GM23338 (cell line): ENCODE measurements around the gene EXOC6B. TPM values are rescaled to one million over a fixed set of nuclear protein-coding genes. Genes with fewer than 3 reads are reported as not detected.

Experiments
- ATAC-seq: fragments of 200-7000 bp; cut with Tn5 transposase; 3 replicates; pipeline ENCODE4 v1.9.1; 2020
- DNase-seq: peaks from one replicate; pipeline ENCODE4 v3.0.0-alpha.2; 2015; ENCODE audit warnings: low spot score
- H2AFZ ChIP-seq: fragments of 200-600 bp; sonication (generic); 2 replicates; pipeline ENCODE4 v1.8.0; 2016; ENCODE audit warnings: antibody characterized with exemption, mild to moderate bottlenecking, moderate library complexity
- H3F3A ChIP-seq: fragments of 200-600 bp; sonication (generic); replicated peaks from 2 replicates; pipeline ENCODE4 v1.8.0; 2017; ENCODE audit warnings: antibody characterized with exemption, mixed run types, low read depth
- H3K27ac ChIP-seq: fragments of 200-600 bp; sonication (generic); 2 replicates; pipeline ENCODE4 v1.6.1; 2016; ENCODE audit warnings: low read depth
- H3K27me3 ChIP-seq: fragments of 200-600 bp; sonication (generic); 2 replicates; pipeline ENCODE4 v1.8.0; 2016; ENCODE audit warnings: mild to moderate bottlenecking, mixed run types, moderate library complexity; ENCODE audit not compliant: insufficient read depth
- H3K36me3 ChIP-seq: fragments of 200-600 bp; sonication (generic); 2 replicates; pipeline ENCODE4 v1.8.0; 2016; ENCODE audit warnings: mild to moderate bottlenecking; ENCODE audit not compliant: insufficient read depth
- H3K4me1 ChIP-seq: fragments of 200-600 bp; sonication (generic); 2 replicates; pipeline ENCODE4 v1.8.0; 2016; ENCODE audit warnings: mild to moderate bottlenecking, moderate library complexity; ENCODE audit not compliant: insufficient read depth
- H3K4me2 ChIP-seq: fragments of 200-600 bp; sonication (generic); 2 replicates; pipeline ENCODE4 v1.7.1; 2017; ENCODE audit warnings: mixed run types
- H3K4me3 ChIP-seq: fragments of 200-600 bp; sonication (generic); 2 replicates; pipeline ENCODE4 v1.6.1; 2016; ENCODE audit warnings: mixed run types
- H3K79me2 ChIP-seq: fragments of 200-600 bp; sonication (generic); replicated peaks from 2 replicates; pipeline ENCODE4 v1.8.0; 2017; ENCODE audit warnings: mild to moderate bottlenecking; ENCODE audit not compliant: insufficient read depth
- H3K9me2 ChIP-seq: fragments of 200-600 bp; sonication (generic); 2 replicates; pipeline ENCODE4 v1.8.0; 2017; ENCODE audit not compliant: insufficient read depth
- H4K20me1 ChIP-seq: fragments of 200-600 bp; sonication (generic); replicated peaks from 2 replicates; pipeline ENCODE4 v1.8.0; 2017; ENCODE audit warnings: mild to moderate bottlenecking; ENCODE audit not compliant: insufficient read depth
- H3K27ac Mint-ChIP-seq: 2 replicates; pipeline ENCODE4 v1.8.0; 2020; ENCODE audit warnings: inconsistent platforms, mild to moderate bottlenecking, moderate library complexity, mixed read lengths
- H3K27me3 Mint-ChIP-seq: 3 replicates; pipeline ENCODE4 v1.8.0; 2022; ENCODE audit warnings: low read depth, mild to moderate bottlenecking, moderate library complexity, mixed read lengths, inconsistent platforms; ENCODE audit not compliant: insufficient read depth, poor library complexity
- H3K36me3 Mint-ChIP-seq: 3 replicates; pipeline ENCODE4 v1.8.0; 2021; ENCODE audit warnings: low read depth, mild to moderate bottlenecking, inconsistent platforms, moderate library complexity, mixed read lengths
- H3K4me1 Mint-ChIP-seq: 3 replicates; pipeline ENCODE4 v1.8.0; 2020; ENCODE audit warnings: mild to moderate bottlenecking, inconsistent platforms, mixed read lengths
- H3K4me3 Mint-ChIP-seq: 3 replicates; pipeline ENCODE4 v1.8.0; 2021; ENCODE audit warnings: moderate library complexity, mild to moderate bottlenecking, inconsistent platforms, mixed read lengths
- H3K9me3 Mint-ChIP-seq: 3 replicates; pipeline ENCODE4 v1.8.0; 2020; ENCODE audit warnings: moderate library complexity, mild to moderate bottlenecking, inconsistent platforms, mixed read lengths
- CREB1 ChIP-seq: fragments of 250-450 bp; sonication (Bioruptor Pico); IDR thresholded peaks from 2 replicates; pipeline ENCODE4 v1.5.0; 2020; ENCODE audit warnings: low read depth, mild to moderate bottlenecking, moderate library complexity
- CTCF ChIP-seq, 2 experiments: fragments of 200-600 bp in 1 of 2; sonication (generic) in 1 of 2; conservative IDR thresholded peaks; 2 replicates each; pipeline versions ENCODE4 v1.5.1 to v1.6.1; 2016 to 2017; ENCODE audit warnings: antibody characterized with exemption in 2 of 2, low read depth in 2 of 2, mild to moderate bottlenecking in 2 of 2, moderate library complexity in 1 of 2
- ETS1 ChIP-seq: IDR thresholded peaks from 2 replicates; pipeline ENCODE4 v1.6.1; 2016; ENCODE audit warnings: antibody characterized with exemption
- EZH2 ChIP-seq: fragments of 200-600 bp; sonication (generic); IDR thresholded peaks from one replicate; pipeline ENCODE4 v1.8.0; 2017; ENCODE audit warnings: antibody characterized with exemption, mild to moderate bottlenecking, low read depth; ENCODE audit not compliant: unreplicated experiment
- EZH2phosphoT487 ChIP-seq: fragments of 200-600 bp; sonication (generic); IDR thresholded peaks from one replicate; pipeline ENCODE4 v1.8.1; 2018; ENCODE audit warnings: antibody characterized with exemption; ENCODE audit not compliant: unreplicated experiment
- NANOG ChIP-seq: IDR thresholded peaks from 2 replicates; pipeline ENCODE4 v1.6.1; 2016; ENCODE audit warnings: antibody characterized with exemption, borderline replicate concordance
- POLR2AphosphoS5 ChIP-seq: IDR thresholded peaks from 2 replicates; pipeline ENCODE4 v1.6.1; 2016; ENCODE audit warnings: antibody characterized with exemption, low read depth
- REST ChIP-seq: IDR thresholded peaks from one replicate; pipeline ENCODE4 v1.6.1; 2018; ENCODE audit warnings: antibody characterized with exemption; ENCODE audit not compliant: unreplicated experiment
- ZNF114 ChIP-seq: fragments of 250-450 bp; sonication (Bioruptor Pico); IDR thresholded peaks from 2 replicates; pipeline ENCODE4 v1.5.0; 2020; ENCODE audit warnings: mild to moderate bottlenecking, moderate library complexity
- ZNF331 ChIP-seq: fragments of 250-450 bp; sonication (Bioruptor Pico); IDR thresholded peaks from 2 replicates; pipeline ENCODE4 v1.5.0; 2020; ENCODE audit warnings: low read depth, mild to moderate bottlenecking, moderate library complexity
- ZNF462 ChIP-seq: fragments of 250-450 bp; sonication (Bioruptor Pico); IDR thresholded peaks from 2 replicates; pipeline ENCODE4 v1.5.0; 2020; ENCODE audit warnings: mild to moderate bottlenecking, moderate library complexity
- polyA plus RNA-seq: library from polyadenylated mRNA; unstranded; fragments of >200 nt; fragmentation: Nextera tagmentation; extraction: Ambion mirVana; gene quantifications from 2 replicates; pipeline ENCODE4 v1.2.1, GENCODE V29; 2016
- total RNA-seq: library from RNA; depleted of rRNA; stranded (reverse); fragments of >200 nt; shearing (Covaris generic); gene quantifications from 2 replicates; pipeline ENCODE4 v1.2.3, GENCODE V29; 2014

The EXOC6B gene
- total and polyA plus RNA-seq, 2 experiments from 2014 or later = 7.2 to 45.9 TPM

GRCh38 chr2:72414137-72414760, 411.6 kb downstream of the EXOC6B start (continued):
- TF ChIP-seq REST = no peak
- no peak for TF ChIP-seq ETS1
- TF ChIP-seq CREB1 = no peak
- TF ChIP-seq CTCF (conservative IDR thresholded peaks at IDR 0.05; ENCODE audit: low read depth in 2 of 2) = no peak
- TF ChIP-seq EZH2 = no peak
- TF ChIP-seq ZNF331 (CRISPR knock-in tag) = no peak
- no peak for TF ChIP-seq EZH2phosphoT487
- TF ChIP-seq NANOG = no peak
- no peak for TF ChIP-seq ZNF114
- TF ChIP-seq POLR2AphosphoS5 = no peak

- Histone ChIP-seq H4K20me1 (no peaks in the 10 kb centered on the region), H2AFZ (no peak overlapping the region), H3K4me3 (no peak overlapping the region), H3K79me2 (no peaks in the 10 kb centered on the region), H3K9me2 (no peaks in the 10 kb centered on the region), H3F3A (no peaks in the 10 kb centered on the region), H3K36me3 (no peaks in the 10 kb centered on the region), H3K27ac (no peak overlapping the region), H3K27me3 (no peaks in the 10 kb centered on the region), H3K4me1 (0 out of 2 replicates have a peak, but pooled peaks cover 4% of the 10 kb centered on the region), H3K4me2 (no peak overlapping the region)
- Mint-ChIP-seq H3K4me1 (no peaks in the 10 kb centered on the region), H3K36me3 (no peaks in the 10 kb centered on the region), H3K9me3 (no peaks in the 10 kb centered on the region; the same call in 2 of the 3 replicates), H3K27me3 (peaks cover 2% of the 10 kb centered on the region), H3K27ac (no peak overlapping the region), H3K4me3 (no peak overlapping the region)
- DNase-seq (no peak), ATAC-seq (no peak)
- TF ChIP-seq ZNF462 = no peak
Measured at GRCh38 chr2:72413716-72414115, 412.1 kb downstream of the EXOC6B start.
